SK-N-SH (cell line): ENCODE measurements around the gene ZC3H7B. TPM values are rescaled to one million over a fixed set of nuclear protein-coding genes. Genes with fewer than 3 reads are reported as not detected.

Experiments used
- CTCF ChIA-PET: fragments of 300-600, 350-600 bp; formaldehyde crosslinking; extraction: SDS; loops from one replicate; lab custom pipeline; 2021; lab: Yijun Ruan, JAX
- POLR2A ChIA-PET: fragments of 350-600 bp; sonication (Branson Sonifier 250); formaldehyde crosslinking; extraction: SDS; loops from one replicate; lab custom pipeline; 2020; ENCODE audit warnings: antibody characterized with exemption, inconsistent platforms; lab: Yijun Ruan, JAX
- DNase-seq: peaks from one replicate; pipeline ENCODE4 v3.0.0; 2012
- H2AFZ ChIP-seq: fragments of 200-600 bp; sonication (generic); 2 replicates; pipeline ENCODE4 v1.8.1; 2016; ENCODE audit warnings: antibody characterized with exemption, mild to moderate bottlenecking, low read depth
- H3F3A ChIP-seq: fragments of 200-600 bp; sonication (generic); replicated peaks from 2 replicates; pipeline ENCODE3; 2016; ENCODE audit warnings: antibody characterized with exemption, mild to moderate bottlenecking; ENCODE audit not compliant: insufficient read depth
- H3K27ac ChIP-seq, 2 experiments: fragments of 200-500 bp in 1 of 2; fragments of 200-600 bp in 1 of 2; sonication (Bioruptor generic) in 1 of 2; sonication (generic), shearing (Covaris generic) in 1 of 2; 2 replicates each; pipeline versions ENCODE4 v1.5.1 to v1.6.1; 2014 to 2016; ENCODE audit warnings: low read depth in 2 of 2, inconsistent platforms in 1 of 2, low read length in 1 of 2, mild to moderate bottlenecking in 1 of 2, mixed read lengths in 1 of 2
- H3K27me3 ChIP-seq: fragments of 200-600 bp; sonication (generic), shearing (Covaris generic); 2 replicates; pipeline ENCODE4 v1.6.1; 2016; ENCODE audit warnings: mixed run types; ENCODE audit not compliant: insufficient read depth
- H3K36me3 ChIP-seq, 2 experiments: fragments of 200-500 bp in 1 of 2; fragments of 200-600 bp in 1 of 2; sonication (Bioruptor generic) in 1 of 2; sonication (generic) in 1 of 2; replicated peaks in 1 of 2; 2 replicates each; pipeline versions ENCODE3 to v1.5.1; 2014 to 2016; ENCODE audit warnings: low read length in 1 of 2, mild to moderate bottlenecking in 1 of 2; ENCODE audit not compliant: insufficient read depth in 2 of 2, control insufficient read depth in 1 of 2
- H3K4me1 ChIP-seq, 2 experiments: fragments of 200-500 bp in 1 of 2; fragments of 200-600 bp in 1 of 2; sonication (Bioruptor generic) in 1 of 2; sonication (generic), shearing (Covaris generic) in 1 of 2; 2 replicates each; pipeline versions ENCODE4 v1.5.1 to v1.6.1; 2014 to 2016; ENCODE audit warnings: low read depth in 1 of 2, low read length in 1 of 2, mixed run types in 1 of 2; ENCODE audit not compliant: insufficient read depth in 2 of 2, control insufficient read depth in 1 of 2
- H3K4me2 ChIP-seq: fragments of 200-600 bp; sonication (generic), shearing (Covaris generic); 2 replicates; pipeline ENCODE4 v1.6.1; 2017; ENCODE audit warnings: mixed run types
- H3K4me3 ChIP-seq, 2 experiments: fragments of 200-500 bp in 1 of 2; fragments of 200-600 bp in 1 of 2; sonication (Bioruptor generic) in 1 of 2; sonication (generic), shearing (Covaris generic) in 1 of 2; 2 replicates each; pipeline versions ENCODE4 v1.5.1 to v1.8.1; 2014 to 2016; ENCODE audit warnings: low read depth in 2 of 2, inconsistent platforms in 1 of 2, low read length in 1 of 2, mild to moderate bottlenecking in 1 of 2, mixed read lengths in 1 of 2, moderate library complexity in 1 of 2
- H3K79me2 ChIP-seq: fragments of 200-600 bp; sonication (generic); 2 replicates; pipeline ENCODE4 v1.8.1; 2017; ENCODE audit warnings: mild to moderate bottlenecking; ENCODE audit not compliant: insufficient read depth
- H3K9ac ChIP-seq: fragments of 200-600 bp; sonication (generic); 2 replicates; pipeline ENCODE4 v1.6.1; 2017; ENCODE audit warnings: mixed run types
- H3K9me2 ChIP-seq: fragments of 200-600 bp; sonication (generic); 2 replicates; pipeline ENCODE4 v1.6.1; 2017; ENCODE audit warnings: mixed run types
- H3K9me3 ChIP-seq: fragments of 200-600 bp; sonication (generic); 2 replicates; pipeline ENCODE4 v1.6.1; 2017; ENCODE audit warnings: mixed run types, mild to moderate bottlenecking, moderate library complexity
- H4K20me1 ChIP-seq: fragments of 200-600 bp; sonication (generic); 2 replicates; pipeline ENCODE4 v1.6.1; 2017; ENCODE audit warnings: mild to moderate bottlenecking, mixed run types; ENCODE audit not compliant: insufficient read depth
- EP300 ChIP-seq, 2 experiments: IDR thresholded peaks; 2 replicates each; pipeline versions ENCODE4 v1.4.0 to v1.6.1; 2012; ENCODE audit warnings: borderline replicate concordance in 1 of 2, low read depth in 1 of 2, low read length in 1 of 2
- FOSL2 ChIP-seq: IDR thresholded peaks from 2 replicates; pipeline ENCODE4 v1.4.0; 2012; ENCODE audit warnings: low read depth, mild to moderate bottlenecking, moderate library complexity, borderline replicate concordance
- FOXM1 ChIP-seq: IDR thresholded peaks from 2 replicates; pipeline ENCODE4 v1.4.0; 2012; ENCODE audit warnings: low read depth, mild to moderate bottlenecking
- GABPA ChIP-seq: IDR thresholded peaks from 2 replicates; pipeline ENCODE4 v1.4.0; 2012; ENCODE audit warnings: low read depth, mild to moderate bottlenecking
- JUND ChIP-seq: IDR thresholded peaks from 2 replicates; pipeline ENCODE4 v1.4.0; 2012
- NFIC ChIP-seq: IDR thresholded peaks from 2 replicates; pipeline ENCODE4 v1.4.0; 2012; ENCODE audit warnings: borderline replicate concordance
- POLR2AphosphoS5 ChIP-seq: IDR thresholded peaks from 2 replicates; pipeline ENCODE4 v1.6.1; 2012; ENCODE audit warnings: low read depth, low read length
- RAD21 ChIP-seq: IDR thresholded peaks from 2 replicates; pipeline ENCODE4 v1.6.1; 2012; ENCODE audit warnings: mild to moderate bottlenecking, low read length
- RFX5 ChIP-seq: IDR thresholded peaks from 2 replicates; pipeline ENCODE4 v1.6.1; 2012; ENCODE audit warnings: mild to moderate bottlenecking, improper control_type of control experiment, low read length
- SMC3 ChIP-seq: IDR thresholded peaks from 2 replicates; pipeline ENCODE4 v1.6.1; 2012; ENCODE audit warnings: low read depth, low read length, improper control_type of control experiment
- USF1 ChIP-seq: IDR thresholded peaks from 2 replicates; pipeline ENCODE4 v1.4.0; 2012; ENCODE audit warnings: low read depth, borderline replicate concordance
- YY1 ChIP-seq: IDR thresholded peaks from 2 replicates; pipeline ENCODE4 v1.4.0; 2012; ENCODE audit warnings: low read depth, mild to moderate bottlenecking
- ZBTB33 ChIP-seq: IDR thresholded peaks from 2 replicates; pipeline ENCODE4 v1.4.0; 2012; ENCODE audit warnings: low read depth, borderline replicate concordance
- WGBS: methylation state at CpG from one replicate; pipeline ENCODE4 v1.1.6; 2017; ENCODE audit warnings: low lambda C conversion rate; 5-methylcytosine and 5-hydroxymethylcytosine counted together
- polyA plus RNA-seq, 3 experiments: library from polyadenylated mRNA; depleted of rRNA; stranded (reverse); fragments of >200 nt; gene quantifications; 2 replicates each; pipeline ENCODE4 v1.2.3, GENCODE V29; 2012
- TF ChIP-seq, protein P1 (sequence below): IDR thresholded peaks from 2 replicates; pipeline ENCODE4; 2012
- TF ChIP-seq, protein P2 (sequence below): IDR thresholded peaks from 2 replicates; pipeline ENCODE4 v1.6.1; 2012; ENCODE audit warnings: mild to moderate bottlenecking, low read depth, low read length, moderate library complexity
- TF ChIP-seq, protein P3 (sequence below): IDR thresholded peaks from 2 replicates; pipeline ENCODE4 v1.4.0; 2012; ENCODE audit warnings: low read depth

The ZC3H7B gene
- polyA plus RNA-seq, 1 of the 3 experiments (the other 2 are of a cell fraction), result 27.1 TPM

DNA sequence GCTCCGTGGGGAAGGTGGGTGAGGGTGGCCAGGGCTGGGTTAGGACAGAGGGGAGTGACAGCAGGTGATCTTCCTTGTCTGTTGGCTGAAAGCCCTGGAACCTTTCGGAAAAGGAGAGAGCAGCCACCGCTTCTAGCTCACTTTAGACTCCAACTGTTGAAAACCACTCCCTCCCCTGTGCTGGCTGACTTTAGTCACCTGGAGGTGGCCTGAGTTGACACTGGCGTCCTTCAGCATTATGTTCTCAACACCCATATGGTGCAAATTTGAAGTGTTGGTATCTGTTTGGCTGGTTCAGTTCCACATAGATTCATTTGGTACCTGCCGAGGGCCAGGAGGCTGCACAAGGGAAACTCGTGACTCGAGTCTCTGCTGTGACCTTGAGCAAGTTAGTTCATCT lies 28.8 kb downstream of the ZC3H7B start:
- Histone ChIP-seq H3K4me2 (no peak overlapping the region), H3K9me2 (no peaks in the 10 kb centered on the region), H3K27me3 (no peaks in the 10 kb centered on the region), H2AFZ (no peak overlapping the region), H3K4me1 (no peaks in the 10 kb centered on the region), H3K27ac (no peak overlapping the region), H3F3A (no peaks in the 10 kb centered on the region), H3K79me2 (no peaks in the 10 kb centered on the region), H3K9ac (no peak overlapping the region), H3K9me3 (no peaks in the 10 kb centered on the region), H3K36me3 (peaks cover 0 to 23% of the 10 kb centered on the region in 2 experiments), H4K20me1 (no peaks in the 10 kb centered on the region), H3K4me3 (no peak overlapping the region)
- POLR2A ChIA-PET, result no interaction called here
- TF ChIP-seq, protein P1, sequence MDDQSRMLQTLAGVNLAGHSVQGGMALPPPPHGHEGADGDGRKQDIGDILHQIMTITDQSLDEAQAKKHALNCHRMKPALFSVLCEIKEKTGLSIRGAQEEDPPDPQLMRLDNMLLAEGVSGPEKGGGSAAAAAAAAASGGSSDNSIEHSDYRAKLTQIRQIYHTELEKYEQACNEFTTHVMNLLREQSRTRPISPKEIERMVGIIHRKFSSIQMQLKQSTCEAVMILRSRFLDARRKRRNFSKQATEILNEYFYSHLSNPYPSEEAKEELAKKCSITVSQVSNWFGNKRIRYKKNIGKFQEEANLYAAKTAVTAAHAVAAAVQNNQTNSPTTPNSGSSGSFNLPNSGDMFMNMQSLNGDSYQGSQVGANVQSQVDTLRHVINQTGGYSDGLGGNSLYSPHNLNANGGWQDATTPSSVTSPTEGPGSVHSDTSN, result no peak
- no peak for TF ChIP-seq EP300 (IDR thresholded peaks at IDR 0.05; ENCODE audit: borderline replicate concordance in 1 of 2, low read depth in 1 of 2, low read length in 1 of 2)
- TF ChIP-seq FOSL2, result no peak
- TF ChIP-seq, protein P2, sequence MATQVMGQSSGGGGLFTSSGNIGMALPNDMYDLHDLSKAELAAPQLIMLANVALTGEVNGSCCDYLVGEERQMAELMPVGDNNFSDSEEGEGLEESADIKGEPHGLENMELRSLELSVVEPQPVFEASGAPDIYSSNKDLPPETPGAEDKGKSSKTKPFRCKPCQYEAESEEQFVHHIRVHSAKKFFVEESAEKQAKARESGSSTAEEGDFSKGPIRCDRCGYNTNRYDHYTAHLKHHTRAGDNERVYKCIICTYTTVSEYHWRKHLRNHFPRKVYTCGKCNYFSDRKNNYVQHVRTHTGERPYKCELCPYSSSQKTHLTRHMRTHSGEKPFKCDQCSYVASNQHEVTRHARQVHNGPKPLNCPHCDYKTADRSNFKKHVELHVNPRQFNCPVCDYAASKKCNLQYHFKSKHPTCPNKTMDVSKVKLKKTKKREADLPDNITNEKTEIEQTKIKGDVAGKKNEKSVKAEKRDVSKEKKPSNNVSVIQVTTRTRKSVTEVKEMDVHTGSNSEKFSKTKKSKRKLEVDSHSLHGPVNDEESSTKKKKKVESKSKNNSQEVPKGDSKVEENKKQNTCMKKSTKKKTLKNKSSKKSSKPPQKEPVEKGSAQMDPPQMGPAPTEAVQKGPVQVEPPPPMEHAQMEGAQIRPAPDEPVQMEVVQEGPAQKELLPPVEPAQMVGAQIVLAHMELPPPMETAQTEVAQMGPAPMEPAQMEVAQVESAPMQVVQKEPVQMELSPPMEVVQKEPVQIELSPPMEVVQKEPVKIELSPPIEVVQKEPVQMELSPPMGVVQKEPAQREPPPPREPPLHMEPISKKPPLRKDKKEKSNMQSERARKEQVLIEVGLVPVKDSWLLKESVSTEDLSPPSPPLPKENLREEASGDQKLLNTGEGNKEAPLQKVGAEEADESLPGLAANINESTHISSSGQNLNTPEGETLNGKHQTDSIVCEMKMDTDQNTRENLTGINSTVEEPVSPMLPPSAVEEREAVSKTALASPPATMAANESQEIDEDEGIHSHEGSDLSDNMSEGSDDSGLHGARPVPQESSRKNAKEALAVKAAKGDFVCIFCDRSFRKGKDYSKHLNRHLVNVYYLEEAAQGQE, result no peak
- TF ChIP-seq FOXM1, result no peak
- no peak for TF ChIP-seq YY1
- no peak for TF ChIP-seq NFIC
- 90% methylated on average over 2 of the region's 7 CpGs for WGBS
- no peak for DNase-seq
- CTCF ChIA-PET, result no interaction called here

GRCh38 chr22:41332217-41332939 lies 31.1 kb downstream of the ZC3H7B start:
- no peaks in the 10 kb centered on the region for H3F3A ChIP-seq
- H3K4me1 ChIP-seq, result no peaks in the 10 kb centered on the region
- ChIA-PET CTCF (no interaction called here), POLR2A (no interaction called here)
- WGBS, result 89% methylated on average over 3 of the region's 15 CpGs
- no peak overlapping the region for H3K9ac ChIP-seq
- H3K27me3 ChIP-seq, result no peaks in the 10 kb centered on the region
- DNase-seq, result no peak
- H3K4me2 ChIP-seq, result no peak overlapping the region
- peaks cover 0 to 17% of the 10 kb centered on the region in 2 experiments for H3K36me3 ChIP-seq
- no peaks in the 10 kb centered on the region for H3K9me2 ChIP-seq
- no peak overlapping the region for H3K4me3 ChIP-seq
- H3K79me2 ChIP-seq, result no peaks in the 10 kb centered on the region
- H3K9me3 ChIP-seq, result no peaks in the 10 kb centered on the region
- H2AFZ ChIP-seq, result no peak overlapping the region
- no peak overlapping the region for H3K27ac ChIP-seq
- H4K20me1 ChIP-seq, result no peaks in the 10 kb centered on the region
- TF ChIP-seq POLR2AphosphoS5 (no peak), JUND (no peak), ZBTB33 (no peak), FOSL2 (no peak), USF1 (no peak), RFX5 (no peak), SMC3 (no peak), RAD21 (no peak), GABPA (no peak)
- TF ChIP-seq, protein P3, sequence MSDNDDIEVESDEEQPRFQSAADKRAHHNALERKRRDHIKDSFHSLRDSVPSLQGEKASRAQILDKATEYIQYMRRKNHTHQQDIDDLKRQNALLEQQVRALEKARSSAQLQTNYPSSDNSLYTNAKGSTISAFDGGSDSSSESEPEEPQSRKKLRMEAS, result no peak
